GM23338 (cell line): ENCODE data around the gene TENT5C. TPM values are rescaled to one million over a fixed set of nuclear protein-coding genes. Genes with fewer than 3 reads are reported as not detected.

Experiments used
- ATAC-seq: fragments of 200-7000 bp; cut with Tn5 transposase; 3 replicates; pipeline ENCODE4 v1.9.1; 2020
- DNase-seq: peaks from one replicate; pipeline ENCODE4 v3.0.0-alpha.2; 2015; ENCODE audit warnings: low spot score
- H2AFZ ChIP-seq: fragments of 200-600 bp; sonication (generic); 2 replicates; pipeline ENCODE4 v1.8.0; 2016; ENCODE audit warnings: antibody characterized with exemption, mild to moderate bottlenecking, moderate library complexity
- H3F3A ChIP-seq: fragments of 200-600 bp; sonication (generic); replicated peaks from 2 replicates; pipeline ENCODE4 v1.8.0; 2017; ENCODE audit warnings: antibody characterized with exemption, mixed run types, low read depth
- H3K27ac ChIP-seq: fragments of 200-600 bp; sonication (generic); 2 replicates; pipeline ENCODE4 v1.6.1; 2016; ENCODE audit warnings: low read depth
- H3K27me3 ChIP-seq: fragments of 200-600 bp; sonication (generic); 2 replicates; pipeline ENCODE4 v1.8.0; 2016; ENCODE audit warnings: mild to moderate bottlenecking, mixed run types, moderate library complexity; ENCODE audit not compliant: insufficient read depth
- H3K36me3 ChIP-seq: fragments of 200-600 bp; sonication (generic); 2 replicates; pipeline ENCODE4 v1.8.0; 2016; ENCODE audit warnings: mild to moderate bottlenecking; ENCODE audit not compliant: insufficient read depth
- H3K4me1 ChIP-seq: fragments of 200-600 bp; sonication (generic); 2 replicates; pipeline ENCODE4 v1.8.0; 2016; ENCODE audit warnings: mild to moderate bottlenecking, moderate library complexity; ENCODE audit not compliant: insufficient read depth
- H3K4me2 ChIP-seq: fragments of 200-600 bp; sonication (generic); 2 replicates; pipeline ENCODE4 v1.7.1; 2017; ENCODE audit warnings: mixed run types
- H3K4me3 ChIP-seq: fragments of 200-600 bp; sonication (generic); 2 replicates; pipeline ENCODE4 v1.6.1; 2016; ENCODE audit warnings: mixed run types
- H3K79me2 ChIP-seq: fragments of 200-600 bp; sonication (generic); replicated peaks from 2 replicates; pipeline ENCODE4 v1.8.0; 2017; ENCODE audit warnings: mild to moderate bottlenecking; ENCODE audit not compliant: insufficient read depth
- H3K9me2 ChIP-seq: fragments of 200-600 bp; sonication (generic); 2 replicates; pipeline ENCODE4 v1.8.0; 2017; ENCODE audit not compliant: insufficient read depth
- H4K20me1 ChIP-seq: fragments of 200-600 bp; sonication (generic); replicated peaks from 2 replicates; pipeline ENCODE4 v1.8.0; 2017; ENCODE audit warnings: mild to moderate bottlenecking; ENCODE audit not compliant: insufficient read depth
- H3K27ac Mint-ChIP-seq: 2 replicates; pipeline ENCODE4 v1.8.0; 2020; ENCODE audit warnings: inconsistent platforms, mild to moderate bottlenecking, moderate library complexity, mixed read lengths
- H3K27me3 Mint-ChIP-seq: 3 replicates; pipeline ENCODE4 v1.8.0; 2022; ENCODE audit warnings: low read depth, mild to moderate bottlenecking, moderate library complexity, mixed read lengths, inconsistent platforms; ENCODE audit not compliant: insufficient read depth, poor library complexity
- H3K36me3 Mint-ChIP-seq: 3 replicates; pipeline ENCODE4 v1.8.0; 2021; ENCODE audit warnings: low read depth, mild to moderate bottlenecking, inconsistent platforms, moderate library complexity, mixed read lengths
- H3K4me1 Mint-ChIP-seq: 3 replicates; pipeline ENCODE4 v1.8.0; 2020; ENCODE audit warnings: mild to moderate bottlenecking, inconsistent platforms, mixed read lengths
- H3K4me3 Mint-ChIP-seq: 3 replicates; pipeline ENCODE4 v1.8.0; 2021; ENCODE audit warnings: moderate library complexity, mild to moderate bottlenecking, inconsistent platforms, mixed read lengths
- H3K9me3 Mint-ChIP-seq: 3 replicates; pipeline ENCODE4 v1.8.0; 2020; ENCODE audit warnings: moderate library complexity, mild to moderate bottlenecking, inconsistent platforms, mixed read lengths
- CREB1 ChIP-seq: fragments of 250-450 bp; sonication (Bioruptor Pico); IDR thresholded peaks from 2 replicates; pipeline ENCODE4 v1.5.0; 2020; ENCODE audit warnings: low read depth, mild to moderate bottlenecking, moderate library complexity
- EZH2 ChIP-seq: fragments of 200-600 bp; sonication (generic); IDR thresholded peaks from one replicate; pipeline ENCODE4 v1.8.0; 2017; ENCODE audit warnings: antibody characterized with exemption, mild to moderate bottlenecking, low read depth; ENCODE audit not compliant: unreplicated experiment
- EZH2phosphoT487 ChIP-seq: fragments of 200-600 bp; sonication (generic); IDR thresholded peaks from one replicate; pipeline ENCODE4 v1.8.1; 2018; ENCODE audit warnings: antibody characterized with exemption; ENCODE audit not compliant: unreplicated experiment
- JUNB ChIP-seq: IDR thresholded peaks from one replicate; pipeline ENCODE4 v1.6.1; 2016; ENCODE audit warnings: antibody characterized with exemption; ENCODE audit not compliant: unreplicated experiment
- NANOG ChIP-seq: IDR thresholded peaks from 2 replicates; pipeline ENCODE4 v1.6.1; 2016; ENCODE audit warnings: antibody characterized with exemption, borderline replicate concordance
- POLR2AphosphoS5 ChIP-seq: IDR thresholded peaks from 2 replicates; pipeline ENCODE4 v1.6.1; 2016; ENCODE audit warnings: antibody characterized with exemption, low read depth
- STAT1 ChIP-seq: IDR thresholded peaks from one replicate; pipeline ENCODE4 v1.6.1; 2016; ENCODE audit warnings: antibody characterized with exemption; ENCODE audit not compliant: unreplicated experiment
- ZNF114 ChIP-seq: fragments of 250-450 bp; sonication (Bioruptor Pico); IDR thresholded peaks from 2 replicates; pipeline ENCODE4 v1.5.0; 2020; ENCODE audit warnings: mild to moderate bottlenecking, moderate library complexity
- ZNF331 ChIP-seq: fragments of 250-450 bp; sonication (Bioruptor Pico); IDR thresholded peaks from 2 replicates; pipeline ENCODE4 v1.5.0; 2020; ENCODE audit warnings: low read depth, mild to moderate bottlenecking, moderate library complexity
- ZNF462 ChIP-seq: fragments of 250-450 bp; sonication (Bioruptor Pico); IDR thresholded peaks from 2 replicates; pipeline ENCODE4 v1.5.0; 2020; ENCODE audit warnings: mild to moderate bottlenecking, moderate library complexity
- polyA plus RNA-seq: library from polyadenylated mRNA; unstranded; fragments of >200 nt; fragmentation: Nextera tagmentation; extraction: Ambion mirVana; gene quantifications from 2 replicates; pipeline ENCODE4 v1.2.1, GENCODE V29; 2016
- total RNA-seq: library from RNA; depleted of rRNA; stranded (reverse); fragments of >200 nt; shearing (Covaris generic); gene quantifications from 2 replicates; pipeline ENCODE4 v1.2.3, GENCODE V29; 2014
- TF ChIP-seq, protein P1 (sequence below): IDR thresholded peaks from one replicate; pipeline ENCODE4 v1.6.1; 2018; ENCODE audit warnings: antibody characterized with exemption; ENCODE audit not compliant: unreplicated experiment
- TF ChIP-seq, protein P2 (sequence below): IDR thresholded peaks from 2 replicates; pipeline ENCODE4 v1.6.1; 2016; ENCODE audit warnings: antibody characterized with exemption
- TF ChIP-seq, protein P3 (sequence below), 2 experiments: fragments of 200-600 bp in 1 of 2; sonication (generic) in 1 of 2; conservative IDR thresholded peaks; 2 replicates each; pipeline versions ENCODE4 v1.5.1 to v1.6.1; 2016 to 2017; ENCODE audit warnings: antibody characterized with exemption in 2 of 2, low read depth in 2 of 2, mild to moderate bottlenecking in 2 of 2, moderate library complexity in 1 of 2

TENT5C gene
- total and polyA plus RNA-seq, 2 experiments from 2014 or later: 0.23 to 0.80 TPM

GRCh38 chr1:117615474-117615873, 9.6 kb downstream of the TENT5C start:
- no peak overlapping the region for H3K4me3 Mint-ChIP-seq
- no peak for ATAC-seq
- no peak overlapping the region for H3K27ac ChIP-seq
- no peak overlapping the region for H3K27ac Mint-ChIP-seq
- H3K4me2 ChIP-seq: no peak overlapping the region
- DNase-seq: no peak
- peaks cover 12% of the 10 kb centered on the region for H3K4me1 Mint-ChIP-seq
- no peaks in the 10 kb centered on the region for H3K9me3 Mint-ChIP-seq
- H3F3A ChIP-seq: no peaks in the 10 kb centered on the region
- H3K27me3 Mint-ChIP-seq: no peaks in the 10 kb centered on the region
- H3K79me2 ChIP-seq: no peaks in the 10 kb centered on the region
- TF ChIP-seq ZNF331 (CRISPR knock-in tag): no peak
- TF ChIP-seq, protein P1, sequence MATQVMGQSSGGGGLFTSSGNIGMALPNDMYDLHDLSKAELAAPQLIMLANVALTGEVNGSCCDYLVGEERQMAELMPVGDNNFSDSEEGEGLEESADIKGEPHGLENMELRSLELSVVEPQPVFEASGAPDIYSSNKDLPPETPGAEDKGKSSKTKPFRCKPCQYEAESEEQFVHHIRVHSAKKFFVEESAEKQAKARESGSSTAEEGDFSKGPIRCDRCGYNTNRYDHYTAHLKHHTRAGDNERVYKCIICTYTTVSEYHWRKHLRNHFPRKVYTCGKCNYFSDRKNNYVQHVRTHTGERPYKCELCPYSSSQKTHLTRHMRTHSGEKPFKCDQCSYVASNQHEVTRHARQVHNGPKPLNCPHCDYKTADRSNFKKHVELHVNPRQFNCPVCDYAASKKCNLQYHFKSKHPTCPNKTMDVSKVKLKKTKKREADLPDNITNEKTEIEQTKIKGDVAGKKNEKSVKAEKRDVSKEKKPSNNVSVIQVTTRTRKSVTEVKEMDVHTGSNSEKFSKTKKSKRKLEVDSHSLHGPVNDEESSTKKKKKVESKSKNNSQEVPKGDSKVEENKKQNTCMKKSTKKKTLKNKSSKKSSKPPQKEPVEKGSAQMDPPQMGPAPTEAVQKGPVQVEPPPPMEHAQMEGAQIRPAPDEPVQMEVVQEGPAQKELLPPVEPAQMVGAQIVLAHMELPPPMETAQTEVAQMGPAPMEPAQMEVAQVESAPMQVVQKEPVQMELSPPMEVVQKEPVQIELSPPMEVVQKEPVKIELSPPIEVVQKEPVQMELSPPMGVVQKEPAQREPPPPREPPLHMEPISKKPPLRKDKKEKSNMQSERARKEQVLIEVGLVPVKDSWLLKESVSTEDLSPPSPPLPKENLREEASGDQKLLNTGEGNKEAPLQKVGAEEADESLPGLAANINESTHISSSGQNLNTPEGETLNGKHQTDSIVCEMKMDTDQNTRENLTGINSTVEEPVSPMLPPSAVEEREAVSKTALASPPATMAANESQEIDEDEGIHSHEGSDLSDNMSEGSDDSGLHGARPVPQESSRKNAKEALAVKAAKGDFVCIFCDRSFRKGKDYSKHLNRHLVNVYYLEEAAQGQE: no peak
- TF ChIP-seq, protein P2, sequence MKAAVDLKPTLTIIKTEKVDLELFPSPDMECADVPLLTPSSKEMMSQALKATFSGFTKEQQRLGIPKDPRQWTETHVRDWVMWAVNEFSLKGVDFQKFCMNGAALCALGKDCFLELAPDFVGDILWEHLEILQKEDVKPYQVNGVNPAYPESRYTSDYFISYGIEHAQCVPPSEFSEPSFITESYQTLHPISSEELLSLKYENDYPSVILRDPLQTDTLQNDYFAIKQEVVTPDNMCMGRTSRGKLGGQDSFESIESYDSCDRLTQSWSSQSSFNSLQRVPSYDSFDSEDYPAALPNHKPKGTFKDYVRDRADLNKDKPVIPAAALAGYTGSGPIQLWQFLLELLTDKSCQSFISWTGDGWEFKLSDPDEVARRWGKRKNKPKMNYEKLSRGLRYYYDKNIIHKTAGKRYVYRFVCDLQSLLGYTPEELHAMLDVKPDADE: no peak
- no peak for TF ChIP-seq JUNB
- TF ChIP-seq POLR2AphosphoS5: no peak
- TF ChIP-seq ZNF114 (CRISPR knock-in tag): no peak
- TF ChIP-seq STAT1: no peak
- TF ChIP-seq NANOG: no peak
- TF ChIP-seq EZH2phosphoT487: no peak
- no peak for TF ChIP-seq ZNF462 (CRISPR knock-in tag)
- no peak for TF ChIP-seq EZH2
- TF ChIP-seq, protein P3, sequence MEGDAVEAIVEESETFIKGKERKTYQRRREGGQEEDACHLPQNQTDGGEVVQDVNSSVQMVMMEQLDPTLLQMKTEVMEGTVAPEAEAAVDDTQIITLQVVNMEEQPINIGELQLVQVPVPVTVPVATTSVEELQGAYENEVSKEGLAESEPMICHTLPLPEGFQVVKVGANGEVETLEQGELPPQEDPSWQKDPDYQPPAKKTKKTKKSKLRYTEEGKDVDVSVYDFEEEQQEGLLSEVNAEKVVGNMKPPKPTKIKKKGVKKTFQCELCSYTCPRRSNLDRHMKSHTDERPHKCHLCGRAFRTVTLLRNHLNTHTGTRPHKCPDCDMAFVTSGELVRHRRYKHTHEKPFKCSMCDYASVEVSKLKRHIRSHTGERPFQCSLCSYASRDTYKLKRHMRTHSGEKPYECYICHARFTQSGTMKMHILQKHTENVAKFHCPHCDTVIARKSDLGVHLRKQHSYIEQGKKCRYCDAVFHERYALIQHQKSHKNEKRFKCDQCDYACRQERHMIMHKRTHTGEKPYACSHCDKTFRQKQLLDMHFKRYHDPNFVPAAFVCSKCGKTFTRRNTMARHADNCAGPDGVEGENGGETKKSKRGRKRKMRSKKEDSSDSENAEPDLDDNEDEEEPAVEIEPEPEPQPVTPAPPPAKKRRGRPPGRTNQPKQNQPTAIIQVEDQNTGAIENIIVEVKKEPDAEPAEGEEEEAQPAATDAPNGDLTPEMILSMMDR (conservative IDR thresholded peaks at IDR 0.05; ENCODE audit: low read depth in 2 of 2): no peak
- TF ChIP-seq CREB1 (CRISPR knock-in tag): no peak
- H3K27me3 ChIP-seq: no peaks in the 10 kb centered on the region
- H3K4me3 ChIP-seq: no peak overlapping the region
- no peaks in the 10 kb centered on the region for H4K20me1 ChIP-seq
- no peaks in the 10 kb centered on the region for H3K36me3 Mint-ChIP-seq
- no peak overlapping the region for H2AFZ ChIP-seq
- no peaks in the 10 kb centered on the region for H3K4me1 ChIP-seq
- H3K36me3 ChIP-seq: no peaks in the 10 kb centered on the region
- no peaks in the 10 kb centered on the region; the same call in 1 of the 2 replicates for H3K9me2 ChIP-seq
